ENCODE results near the gene TBPL2. TPM values are rescaled to one million over a fixed set of nuclear protein-coding genes. Genes with fewer than 3 reads are reported as not detected.

The TBPL2 gene
- total RNA-seq, 1 donor from 2014 or later: not detected

DNA sequence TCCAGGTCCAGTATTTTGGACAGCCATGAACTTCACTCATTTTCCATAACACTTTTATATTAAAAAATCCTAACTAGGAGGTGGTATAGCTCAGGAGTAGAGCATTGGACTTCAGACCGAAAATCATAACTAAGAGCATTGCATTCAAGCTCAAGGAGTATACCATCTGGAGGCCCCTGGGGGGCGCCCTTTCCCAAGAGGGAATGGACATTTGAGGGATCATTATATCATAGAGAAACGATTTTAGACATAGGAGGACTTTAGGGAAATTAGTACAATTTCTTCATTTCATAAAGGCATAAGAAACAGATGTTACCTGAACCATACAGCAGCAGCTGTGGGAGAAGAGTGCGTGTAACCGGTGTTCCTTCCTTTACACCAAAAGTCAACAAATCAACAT is 23.6 kb downstream of the TBPL2 start:
- DNase-seq (ENCODE audit: low spot score): no peak
- intact Hi-C loops (cut with micrococcal nuclease): loop anchor here (10.0 kb wide), 1 partner anchor 142 kb away; the partner anchor contains the start of gene FBXO34
- H3K4me3 Mint-ChIP-seq (ENCODE audit: low read depth): no peak overlapping the region
- no peak overlapping the region for H3K27ac Mint-ChIP-seq
- peaks cover 11% of the 10 kb centered on the region for H3K4me1 Mint-ChIP-seq (ENCODE audit: low read depth)
- H3K36me3 Mint-ChIP-seq (ENCODE audit: low read depth): no peaks in the 10 kb centered on the region
- H3K27me3 Mint-ChIP-seq (ENCODE audit: low read depth): peaks cover 4% of the 10 kb centered on the region
- H3K9me3 Mint-ChIP-seq: no peaks in the 10 kb centered on the region

DNA sequence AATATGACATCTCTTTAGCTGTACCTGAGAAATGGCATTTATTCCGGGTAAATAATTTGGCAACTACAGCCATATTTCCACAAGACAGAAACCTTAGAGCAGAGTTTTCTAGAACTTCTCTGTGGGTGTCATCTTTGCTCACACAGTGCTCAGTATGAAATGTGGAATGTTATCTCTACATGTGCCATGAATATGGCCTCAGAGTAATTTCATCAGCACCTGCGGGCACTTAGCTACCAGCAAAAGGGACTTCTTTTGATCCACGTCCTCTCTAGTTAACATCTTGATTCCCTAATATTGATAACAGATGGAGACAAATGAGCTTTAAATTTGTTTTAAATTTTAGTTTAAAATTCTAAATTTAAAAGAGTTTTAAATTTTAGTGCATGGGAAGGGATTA is 25.9 kb downstream of the TBPL2 start:
- Mint-ChIP-seq H3K9me3 (no peaks in the 10 kb centered on the region), H3K27me3 (ENCODE audit: low read depth) (peaks cover 4% of the 10 kb centered on the region), H3K27ac (no peak overlapping the region), H3K4me1 (ENCODE audit: low read depth) (peaks cover 27% of the 10 kb centered on the region), H3K4me3 (ENCODE audit: low read depth) (no peak overlapping the region), H3K36me3 (ENCODE audit: low read depth) (no peaks in the 10 kb centered on the region)
- DNase-seq (ENCODE audit: low spot score): no peak
- intact Hi-C loops (cut with micrococcal nuclease): loop anchor here (5.0 to 10.0 kb wide), 2 partner anchors 42 to 140 kb away; partner anchors contain the start of gene FBXO34

DNA sequence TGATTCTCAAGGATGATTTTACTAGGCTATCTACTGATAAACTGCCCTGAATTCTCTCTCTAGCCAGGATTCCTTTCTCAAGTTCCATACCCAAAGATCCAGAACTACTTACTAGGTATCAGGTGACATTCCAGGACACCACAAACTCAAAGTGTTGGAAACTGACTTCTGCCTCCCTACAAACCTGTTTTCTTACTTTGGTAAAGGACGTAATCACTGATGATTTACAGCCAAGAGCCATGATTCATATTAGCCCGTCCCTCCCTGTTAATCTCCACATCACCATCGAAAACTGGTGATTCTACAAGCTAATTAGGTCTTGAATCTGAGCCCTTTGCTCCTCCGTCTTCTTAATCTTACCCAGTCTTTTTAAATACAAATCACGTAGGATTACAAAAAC is 27.7 kb downstream of the TBPL2 start:
- Mint-ChIP-seq H3K4me1 (ENCODE audit: low read depth) (peaks cover 33% of the 10 kb centered on the region), H3K27ac (no peak overlapping the region), H3K36me3 (ENCODE audit: low read depth) (no peaks in the 10 kb centered on the region), H3K4me3 (ENCODE audit: low read depth) (peak overlapping the region; percentile 86), H3K9me3 (no peaks in the 10 kb centered on the region), H3K27me3 (ENCODE audit: low read depth) (peaks cover 4% of the 10 kb centered on the region)
- no peak for DNase-seq (ENCODE audit: low spot score)
- intact Hi-C loops (cut with micrococcal nuclease): loop anchor here (5.0 to 10.0 kb wide), 2 partner anchors 40 to 138 kb away; partner anchors contain the start of gene FBXO34

- no peaks in the 10 kb centered on the region for H3K36me3 Mint-ChIP-seq (ENCODE audit: low read depth)
- intact Hi-C loops (cut with micrococcal nuclease): loop anchor here (5.0 to 10.0 kb wide), 2 partner anchors 39 to 137 kb away; partner anchors contain the start of gene FBXO34
Observed at GRCh38 chr14:55411426-55412389, 28.7 kb downstream of the TBPL2 start, which contains the start of gene ATG14. Gene ATG14 (minus strand): TSS chr14:55411830. CDS start chr14:55411822, 8 bp downstream.

GRCh38 chr14:55410876-55411275 is 29.5 kb downstream of the TBPL2 start:
- intact Hi-C loops (cut with micrococcal nuclease): loop anchor here (5.0 to 10.0 kb wide), 2 partner anchors 39 to 136 kb away; partner anchors contain the start of gene FBXO34

More at GRCh38 chr14:55411426-55412389, 28.7 kb downstream of the TBPL2 start, which contains the start of gene ATG14:
- peak; percentile 71 for DNase-seq (ENCODE audit: low spot score)
- Mint-ChIP-seq H3K27ac (peak within 1 kb of the TSS; percentile 88), H3K4me3 (ENCODE audit: low read depth) (peak within 1 kb of the TSS; percentile 86), H3K4me1 (ENCODE audit: low read depth) (peaks cover 31% of the 10 kb centered on the region), H3K27me3 (ENCODE audit: low read depth) (peaks cover 2% of the 10 kb centered on the region), H3K9me3 (no peaks in the 10 kb centered on the region)

DNA sequence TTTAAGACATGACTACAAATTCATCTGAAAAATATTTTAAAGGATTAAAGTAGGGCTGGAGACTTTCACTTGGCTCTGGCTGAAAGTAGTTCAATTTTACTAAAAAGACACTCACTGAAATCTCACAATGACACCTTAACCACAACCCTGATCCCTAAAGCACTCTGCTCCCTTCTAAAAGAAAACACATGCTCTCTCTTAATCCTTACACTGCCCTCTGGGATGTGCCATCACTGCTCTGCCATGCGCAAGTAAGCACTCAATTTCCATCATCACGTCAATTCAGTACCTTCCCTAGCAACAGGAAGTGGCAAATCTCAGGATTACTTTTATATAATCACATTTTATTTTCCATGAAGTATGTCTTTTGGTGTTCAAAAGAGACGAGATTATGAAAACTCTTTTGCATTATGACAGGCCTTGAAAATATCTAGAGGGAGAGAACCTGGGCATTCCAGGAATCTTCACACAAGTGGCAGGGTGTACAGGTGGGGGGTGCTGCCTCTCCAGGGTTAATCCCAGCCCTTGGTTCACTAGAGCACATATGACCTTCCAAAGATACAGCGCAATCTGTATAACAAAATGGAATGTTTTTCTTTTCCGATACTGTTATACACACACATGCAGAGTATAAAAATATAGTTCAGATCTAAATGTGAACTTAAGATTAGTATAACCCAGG is 36.1 kb downstream of the TBPL2 start:
- intact Hi-C loops (cut with micrococcal nuclease): no loop called here
- H3K27me3 Mint-ChIP-seq (ENCODE audit: low read depth): no peaks in the 10 kb centered on the region
- no peak overlapping the region for H3K4me3 Mint-ChIP-seq (ENCODE audit: low read depth)
- no peaks in the 10 kb centered on the region for H3K9me3 Mint-ChIP-seq
- H3K27ac Mint-ChIP-seq: no peak overlapping the region
- H3K36me3 Mint-ChIP-seq (ENCODE audit: low read depth): no peaks in the 10 kb centered on the region
- peaks cover 17% of the 10 kb centered on the region for H3K4me1 Mint-ChIP-seq (ENCODE audit: low read depth)
- no peak for DNase-seq (ENCODE audit: low spot score)

More at GRCh38 chr14:55410876-55411275, 29.5 kb downstream of the TBPL2 start:
- no peak for DNase-seq (ENCODE audit: low spot score)
- H3K27ac Mint-ChIP-seq: peak overlapping the region; percentile 88
- H3K4me3 Mint-ChIP-seq (ENCODE audit: low read depth): peak overlapping the region; percentile 86
- peaks cover 31% of the 10 kb centered on the region for H3K4me1 Mint-ChIP-seq (ENCODE audit: low read depth)
- no peaks in the 10 kb centered on the region for H3K36me3 Mint-ChIP-seq (ENCODE audit: low read depth)
- peaks cover 2% of the 10 kb centered on the region for H3K27me3 Mint-ChIP-seq (ENCODE audit: low read depth)
- no peaks in the 10 kb centered on the region for H3K9me3 Mint-ChIP-seq

DNA sequence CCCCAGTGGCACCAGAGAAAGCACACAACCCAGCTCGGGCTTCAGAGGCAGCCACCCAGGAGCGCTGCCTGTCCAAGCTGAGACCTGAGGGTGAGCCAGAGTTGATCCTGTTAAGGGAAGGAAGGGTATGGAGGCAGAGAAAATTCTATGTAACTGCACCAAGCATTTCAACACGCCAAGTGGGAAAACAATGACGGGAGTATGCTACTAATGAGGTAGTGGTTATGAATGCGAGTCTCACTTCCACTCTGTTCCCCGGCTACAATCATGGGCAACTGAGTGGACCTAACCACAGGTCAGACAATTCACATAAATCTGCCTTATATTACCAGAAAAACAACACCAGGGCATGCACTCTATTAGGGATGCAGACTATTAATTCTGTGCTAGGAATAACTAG is 38.7 kb downstream of the TBPL2 start:
- Mint-ChIP-seq H3K9me3 (no peaks in the 10 kb centered on the region), H3K4me1 (ENCODE audit: low read depth) (peaks cover 14% of the 10 kb centered on the region), H3K4me3 (ENCODE audit: low read depth) (no peak overlapping the region), H3K27ac (no peak overlapping the region), H3K36me3 (ENCODE audit: low read depth) (peaks cover 3% of the 10 kb centered on the region), H3K27me3 (ENCODE audit: low read depth) (no peaks in the 10 kb centered on the region)
- no peak for DNase-seq (ENCODE audit: low spot score)
- intact Hi-C loops (cut with micrococcal nuclease): no loop called here

GRCh38 chr14:55399852-55400251 is 40.6 kb downstream of the TBPL2 start:
- Mint-ChIP-seq H3K4me3 (ENCODE audit: low read depth) (no peak overlapping the region), H3K27me3 (ENCODE audit: low read depth) (no peaks in the 10 kb centered on the region), H3K4me1 (ENCODE audit: low read depth) (peaks cover 14% of the 10 kb centered on the region), H3K9me3 (no peaks in the 10 kb centered on the region), H3K27ac (no peak overlapping the region), H3K36me3 (ENCODE audit: low read depth) (peaks cover 5% of the 10 kb centered on the region)
- DNase-seq (ENCODE audit: low spot score): no peak
- intact Hi-C loops (cut with micrococcal nuclease): no loop called here

DNA sequence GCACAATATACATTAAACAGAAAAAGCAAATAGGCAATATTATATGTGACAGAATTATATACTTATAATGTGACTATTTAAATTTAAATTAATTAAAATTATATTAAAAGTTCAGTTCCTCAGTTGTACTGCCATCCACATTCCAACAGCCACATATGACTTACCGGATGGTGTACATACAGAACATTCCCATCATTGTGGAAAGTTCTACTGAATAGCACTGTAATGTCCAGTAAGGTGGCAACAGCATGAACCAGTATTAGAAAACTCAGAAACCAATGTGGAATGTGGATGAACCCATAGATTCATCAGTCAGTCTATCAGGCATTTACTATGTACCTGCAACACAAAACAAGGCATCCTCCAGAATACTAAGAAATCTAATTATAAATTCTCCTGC is 41.2 kb downstream of the TBPL2 start:
- no peak overlapping the region for H3K27ac Mint-ChIP-seq
- no peak overlapping the region for H3K4me3 Mint-ChIP-seq (ENCODE audit: low read depth)
- intact Hi-C loops (cut with micrococcal nuclease): no loop called here
- no peaks in the 10 kb centered on the region for H3K27me3 Mint-ChIP-seq (ENCODE audit: low read depth)
- H3K9me3 Mint-ChIP-seq: no peaks in the 10 kb centered on the region
- peaks cover 13% of the 10 kb centered on the region for H3K4me1 Mint-ChIP-seq (ENCODE audit: low read depth)
- peaks cover 5% of the 10 kb centered on the region for H3K36me3 Mint-ChIP-seq (ENCODE audit: low read depth)
- no peak for DNase-seq (ENCODE audit: low spot score)

DNA sequence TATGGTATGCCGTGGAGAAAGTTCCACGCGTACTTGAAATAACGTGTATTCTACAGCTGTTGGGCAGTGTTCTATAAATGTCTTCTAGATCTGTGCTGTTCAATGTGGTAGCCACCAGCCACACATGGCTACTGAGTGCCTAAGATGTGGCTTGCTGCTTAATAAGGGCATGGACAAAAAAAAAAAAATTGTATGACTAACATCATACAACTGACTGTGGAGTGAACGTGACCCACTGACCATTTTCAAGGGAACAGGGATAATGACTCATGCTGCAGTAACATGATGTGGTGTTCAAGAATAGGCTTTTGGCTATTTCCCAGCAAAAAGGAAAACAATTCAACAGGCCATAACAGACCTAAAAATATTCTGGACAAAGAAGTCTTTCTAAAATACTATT is 41.7 kb downstream of the TBPL2 start:
- Mint-ChIP-seq H3K4me1 (ENCODE audit: low read depth) (peaks cover 9% of the 10 kb centered on the region), H3K27me3 (ENCODE audit: low read depth) (no peaks in the 10 kb centered on the region), H3K36me3 (ENCODE audit: low read depth) (peaks cover 5% of the 10 kb centered on the region), H3K4me3 (ENCODE audit: low read depth) (no peak overlapping the region), H3K27ac (no peak overlapping the region), H3K9me3 (no peaks in the 10 kb centered on the region)
- intact Hi-C loops (cut with micrococcal nuclease): no loop called here
- no peak for DNase-seq (ENCODE audit: low spot score)

- intact Hi-C loops (cut with micrococcal nuclease): no loop called here
- peaks cover 32% of the 10 kb centered on the region for H3K36me3 Mint-ChIP-seq (ENCODE audit: low read depth)
- H3K9me3 Mint-ChIP-seq: no peaks in the 10 kb centered on the region
- no peak for DNase-seq (ENCODE audit: low spot score)
- no peak overlapping the region for H3K4me3 Mint-ChIP-seq (ENCODE audit: low read depth)
- peak overlapping the region; percentile 12 for H3K27ac Mint-ChIP-seq
- H3K4me1 Mint-ChIP-seq (ENCODE audit: low read depth): peaks cover 31% of the 10 kb centered on the region
- no peaks in the 10 kb centered on the region for H3K27me3 Mint-ChIP-seq (ENCODE audit: low read depth)
Observed at GRCh38 chr14:55389330-55389729, 51.1 kb downstream of the TBPL2 start.

GRCh38 chr14:55388160-55388559 is 52.3 kb downstream of the TBPL2 start:
- peaks cover 39% of the 10 kb centered on the region for H3K36me3 Mint-ChIP-seq (ENCODE audit: low read depth)
- H3K9me3 Mint-ChIP-seq: no peaks in the 10 kb centered on the region
- peak overlapping the region; percentile 31 for H3K27ac Mint-ChIP-seq
- intact Hi-C loops (cut with micrococcal nuclease): no loop called here
- H3K27me3 Mint-ChIP-seq (ENCODE audit: low read depth): no peaks in the 10 kb centered on the region
- H3K4me1 Mint-ChIP-seq (ENCODE audit: low read depth): peaks cover 33% of the 10 kb centered on the region
- DNase-seq (ENCODE audit: low spot score): no peak
- H3K4me3 Mint-ChIP-seq (ENCODE audit: low read depth): no peak overlapping the region

All from activated T-helper 2 cell treated with anti-CD3 and anti-CD28 coated beads, Interferon-gamma antibody, Interleukin-2, Interleukin-4, amounts not matched to agents 10 μg/mL and 5 μg/mL and 100 μg/mL, durations not matched to agents 14 hours and 24 hours and 36 hours (primary cell).